ENCODE results near the gene RHEBL1. TPM values are rescaled to one million over a fixed set of nuclear protein-coding genes. Genes with fewer than 3 reads are reported as not detected.

RHEBL1 gene
- total RNA-seq, 1 donor from 2014 or later: 0.72 TPM

- Mint-ChIP-seq H3K27me3 (no peaks in the 10 kb centered on the region), H3K4me3 (ENCODE audit: low read depth) (no peak overlapping the region), H3K9me3 (ENCODE audit: low read depth) (no peaks in the 10 kb centered on the region), H3K4me1 (ENCODE audit: low read depth) (peaks cover under 1% of the 10 kb centered on the region), H3K27ac (no peak overlapping the region), H3K36me3 (ENCODE audit: insufficient read depth) (peaks cover 29% of the 10 kb centered on the region)
- TF ChIP-seq CTCF (IDR thresholded peaks at IDR 0.05; ENCODE audit: unreplicated experiment): no peak
- no peak for DNase-seq (ENCODE audit: low spot score, unreplicated experiment)
Observed at GRCh38 chr12:49049566-49050224, 20.1 kb downstream of the RHEBL1 start.

GRCh38 chr12:49048953-49049352 is 20.8 kb downstream of the RHEBL1 start:
- no peak for DNase-seq (ENCODE audit: low spot score, unreplicated experiment)
- Mint-ChIP-seq H3K27ac (no peak overlapping the region), H3K36me3 (ENCODE audit: insufficient read depth) (peaks cover 32% of the 10 kb centered on the region), H3K4me1 (ENCODE audit: low read depth) (no peaks in the 10 kb centered on the region), H3K9me3 (ENCODE audit: low read depth) (no peaks in the 10 kb centered on the region), H3K4me3 (ENCODE audit: low read depth) (no peak overlapping the region), H3K27me3 (no peaks in the 10 kb centered on the region)
- no peak for TF ChIP-seq CTCF (IDR thresholded peaks at IDR 0.05; ENCODE audit: unreplicated experiment)

GRCh38 chr12:49046129-49046895 is 23.5 kb downstream of the RHEBL1 start:
- no peak for TF ChIP-seq CTCF (IDR thresholded peaks at IDR 0.05; ENCODE audit: unreplicated experiment)
- Mint-ChIP-seq H3K36me3 (ENCODE audit: insufficient read depth) (peaks cover 28% of the 10 kb centered on the region), H3K27ac (no peak overlapping the region), H3K4me1 (ENCODE audit: low read depth) (no peaks in the 10 kb centered on the region), H3K4me3 (ENCODE audit: low read depth) (no peak overlapping the region), H3K9me3 (ENCODE audit: low read depth) (no peaks in the 10 kb centered on the region), H3K27me3 (no peaks in the 10 kb centered on the region)
- DNase-seq (ENCODE audit: low spot score, unreplicated experiment): no peak

GRCh38 chr12:49044660-49045059 is 25.1 kb downstream of the RHEBL1 start:
- Mint-ChIP-seq H3K9me3 (ENCODE audit: low read depth) (no peaks in the 10 kb centered on the region), H3K4me3 (ENCODE audit: low read depth) (no peak overlapping the region), H3K36me3 (ENCODE audit: insufficient read depth) (peaks cover 24% of the 10 kb centered on the region), H3K4me1 (ENCODE audit: low read depth) (no peaks in the 10 kb centered on the region), H3K27ac (peak overlapping the region; percentile 41), H3K27me3 (no peaks in the 10 kb centered on the region)
- no peak for TF ChIP-seq CTCF (IDR thresholded peaks at IDR 0.05; ENCODE audit: unreplicated experiment)
- no peak for DNase-seq (ENCODE audit: low spot score, unreplicated experiment)

GRCh38 chr12:49043856-49044258 is 25.9 kb downstream of the RHEBL1 start:
- TF ChIP-seq CTCF (IDR thresholded peaks at IDR 0.05; ENCODE audit: unreplicated experiment): peak; percentile 59
- H3K4me1 Mint-ChIP-seq (ENCODE audit: low read depth): no peaks in the 10 kb centered on the region
- H3K36me3 Mint-ChIP-seq (ENCODE audit: insufficient read depth): peaks cover 25% of the 10 kb centered on the region
- H3K4me3 Mint-ChIP-seq (ENCODE audit: low read depth): no peak overlapping the region
- no peaks in the 10 kb centered on the region for H3K9me3 Mint-ChIP-seq (ENCODE audit: low read depth)
- peak overlapping the region; percentile 6 for H3K27ac Mint-ChIP-seq
- no peaks in the 10 kb centered on the region for H3K27me3 Mint-ChIP-seq
- peak; percentile 55 for DNase-seq (ENCODE audit: low spot score, unreplicated experiment)

Measured in progenitor cell of endocrine pancreas (in vitro differentiated cells).